Smooth muscle cell of the brain vasculature (primary cell): ENCODE data around the gene OR5AC2.

Source experiments
- DNase-seq: peaks from one replicate; pipeline ENCODE4 v3.0.0-alpha.2; 2012; ENCODE audit warnings: low read depth, low spot score

OR5AC2 gene

GRCh38 chr3:98086873-98087272 lies at the start of gene OR5AC2:
OR5AC2 (plus strand) TSS chr3:98087173; CDS start chr3:98087173, 0 bp downstream.
- DNase-seq, result no peak

- no peak for DNase-seq
Observed at GRCh38 chr3:98038286-98038685, 48.7 kb upstream of the OR5AC2 start.

- no peak for DNase-seq
Observed at GRCh38 chr3:98038876-98039275, 48.1 kb upstream of the OR5AC2 start.

GRCh38 chr3:98039322-98040024 lies 47.5 kb upstream of the OR5AC2 start:
- DNase-seq, result peak; percentile 71

GRCh38 chr3:98041350-98041749 lies 45.6 kb upstream of the OR5AC2 start:
- no peak for DNase-seq

- no peak for DNase-seq
Observed at GRCh38 chr3:98048586-98048985, 38.4 kb upstream of the OR5AC2 start.

- DNase-seq, result no peak
Observed at GRCh38 chr3:98049271-98049670, 37.7 kb upstream of the OR5AC2 start.

GRCh38 chr3:98056035-98056434 lies 30.9 kb upstream of the OR5AC2 start:
- DNase-seq, result no peak

GRCh38 chr3:98057631-98058030 lies 29.3 kb upstream of the OR5AC2 start:
- no peak for DNase-seq

- DNase-seq, result no peak
Observed at GRCh38 chr3:98058244-98058960, 28.6 kb upstream of the OR5AC2 start.

- DNase-seq, result no peak
Observed at GRCh38 chr3:98068824-98069223, 18.1 kb upstream of the OR5AC2 start.

- DNase-seq, result no peak
Observed at GRCh38 chr3:98070840-98071239, 16.1 kb upstream of the OR5AC2 start.

GRCh38 chr3:98073486-98073885 lies 13.5 kb upstream of the OR5AC2 start:
- DNase-seq, result no peak

- DNase-seq, result no peak
Observed at GRCh38 chr3:98095882-98096281, 8.9 kb downstream of the OR5AC2 start.

- DNase-seq, result no peak
Observed at GRCh38 chr3:98099848-98100247, 12.9 kb downstream of the OR5AC2 start.

GRCh38 chr3:98108162-98108561 lies 21.2 kb downstream of the OR5AC2 start:
- DNase-seq, result no peak

- no peak for DNase-seq
Observed at GRCh38 chr3:98109807-98110549, 23.0 kb downstream of the OR5AC2 start.

GRCh38 chr3:98110550-98110908 lies 23.6 kb downstream of the OR5AC2 start:
- no peak for DNase-seq

- no peak for DNase-seq
Observed at GRCh38 chr3:98114264-98114663, 27.3 kb downstream of the OR5AC2 start.

- no peak for DNase-seq
Observed at GRCh38 chr3:98115717-98116116, 28.7 kb downstream of the OR5AC2 start.

GRCh38 chr3:98130421-98130820 lies 43.4 kb downstream of the OR5AC2 start, which contains the start of gene OR5H1:
OR5H1 (plus strand) TSS chr3:98130721; CDS start chr3:98132698, 1,977 bp downstream.
- DNase-seq, result no peak

- DNase-seq, result no peak
Observed at GRCh38 chr3:98136631-98137030, 49.7 kb downstream of the OR5AC2 start.
